Suprapubic skin (tissue), 4 donors: ENCODE measurements around the gene SPDYC. TPM values are rescaled to one million over a fixed set of nuclear protein-coding genes. Genes with fewer than 3 reads are reported as not detected.

Source experiments
- DNase-seq, 2 donors: peaks; one replicate each; pipeline ENCODE4 v3.0.0-alpha.2; 2019; ENCODE audit warnings: low spot score in 2 of 2
- H3K27ac ChIP-seq: fragments of 200-600 bp; sonication (generic); one replicate; pipeline ENCODE4 v1.5.1; 2019
- H3K27me3 ChIP-seq: fragments of 200-600 bp; sonication (generic); one replicate; pipeline ENCODE4 v1.5.1; 2019
- H3K36me3 ChIP-seq: fragments of 200-600 bp; sonication (generic); one replicate; pipeline ENCODE4 v1.5.1; 2019
- H3K4me1 ChIP-seq: fragments of 200-600 bp; sonication (generic); one replicate; pipeline ENCODE4 v1.5.1; 2019
- H3K4me3 ChIP-seq: fragments of 200-600 bp; sonication (generic); one replicate; pipeline ENCODE4 v1.5.1; 2019; ENCODE audit warnings: mild to moderate bottlenecking
- H3K9me3 ChIP-seq: fragments of 200-600 bp; sonication (generic); one replicate; pipeline ENCODE4 v1.5.1; 2019
- CTCF ChIP-seq, 2 donors: fragments of 200-600 bp in 1 of 2; fragments of 450-650 bp in 1 of 2; sonication (generic) in 1 of 2; IDR thresholded peaks; one replicate each; pipeline ENCODE4 v1.5.1; 2016 to 2019; ENCODE audit warnings: antibody characterized with exemption in 2 of 2, mild to moderate bottlenecking in 1 of 2, moderate library complexity in 1 of 2
- EP300 ChIP-seq: sonication (generic); formaldehyde crosslinking; IDR thresholded peaks from one replicate; pipeline ENCODE4 v1.6.1; 2017; ENCODE audit warnings: antibody characterized with exemption
- POLR2A ChIP-seq, 2 donors: fragments of 450-650 bp; IDR thresholded peaks; one replicate each; pipeline ENCODE4 v1.6.1; 2017; ENCODE audit warnings: antibody characterized with exemption in 2 of 2, mild to moderate bottlenecking in 2 of 2, moderate library complexity in 2 of 2
- POLR2AphosphoS5 ChIP-seq, 3 donors: sonication (generic); formaldehyde crosslinking; IDR thresholded peaks; one replicate each; pipeline ENCODE4 v1.6.1; 2017; ENCODE audit warnings: antibody characterized with exemption in 3 of 3
- WGBS: methylation state at CpG from one replicate; pipeline ENCODE4 v1.1.5; 2018; 5-methylcytosine and 5-hydroxymethylcytosine counted together
- total RNA-seq, 4 donors: library from RNA; depleted of rRNA; stranded (reverse); fragments of >200 nt; gene quantifications; one replicate each; pipeline ENCODE4 v1.1.0, GENCODE V29; 2016

SPDYC gene
- total RNA-seq, 4 donors from 2014 or later: not detected

GRCh38 chr11:65150509-65151299 is 19.3 kb upstream of the SPDYC start:
- peak; percentile 85 to 86 for DNase-seq
- H3K27ac ChIP-seq: no peak overlapping the region
- H3K4me3 ChIP-seq: no peak overlapping the region
- H3K9me3 ChIP-seq: no peaks in the 10 kb centered on the region
- no peaks in the 10 kb centered on the region for H3K27me3 ChIP-seq
- TF ChIP-seq CTCF (IDR thresholded peaks at IDR 0.05) (no peak), EP300 (no peak)
- H3K36me3 ChIP-seq: no peaks in the 10 kb centered on the region
- peaks cover 10% of the 10 kb centered on the region for H3K4me1 ChIP-seq
- 31% methylated on average over 9 of the region's 12 CpGs for WGBS

- H3K36me3 ChIP-seq: no peaks in the 10 kb centered on the region
- 72% methylated on average over 3 of the region's 3 CpGs for WGBS
- peaks cover 10% of the 10 kb centered on the region for H3K4me1 ChIP-seq
- DNase-seq: peak in 1 of 2 donors; percentile 28
- no peaks in the 10 kb centered on the region for H3K9me3 ChIP-seq
- H3K27me3 ChIP-seq: no peaks in the 10 kb centered on the region
- H3K27ac ChIP-seq: no peak overlapping the region
- no peak for TF ChIP-seq POLR2A (IDR thresholded peaks at IDR 0.05)
- no peak for TF ChIP-seq POLR2AphosphoS5 (IDR thresholded peaks at IDR 0.05)
- no peak for TF ChIP-seq EP300
- no peak for TF ChIP-seq CTCF (IDR thresholded peaks at IDR 0.05)
- H3K4me3 ChIP-seq: no peak overlapping the region
Measured at GRCh38 chr11:65151331-65151899, 18.6 kb upstream of the SPDYC start.

GRCh38 chr11:65152122-65152521 is 17.9 kb upstream of the SPDYC start:
- whole genome bisulfite sequencing: 78% methylated on average over 2 of the region's 2 CpGs
- no peak overlapping the region for H3K27ac ChIP-seq

GRCh38 chr11:65156256-65156655 is 13.8 kb upstream of the SPDYC start:
- no peak overlapping the region for H3K4me3 ChIP-seq
- H3K9me3 ChIP-seq: no peaks in the 10 kb centered on the region
- H3K27ac ChIP-seq: no peak overlapping the region
- WGBS: 96% methylated on average over 3 of the region's 3 CpGs
- no peaks in the 10 kb centered on the region for H3K36me3 ChIP-seq
- H3K27me3 ChIP-seq: no peaks in the 10 kb centered on the region
- DNase-seq: peak in 1 of 2 donors; percentile 10
- TF ChIP-seq POLR2A (IDR thresholded peaks at IDR 0.05) (no peak), CTCF (IDR thresholded peaks at IDR 0.05) (no peak), POLR2AphosphoS5 (IDR thresholded peaks at IDR 0.05) (no peak), EP300 (no peak)
- no peaks in the 10 kb centered on the region for H3K4me1 ChIP-seq

More at GRCh38 chr11:65152122-65152521, 17.9 kb upstream of the SPDYC start:
- no peak for TF ChIP-seq CTCF (IDR thresholded peaks at IDR 0.05)
- no peak for TF ChIP-seq POLR2AphosphoS5 (IDR thresholded peaks at IDR 0.05)
- no peak for TF ChIP-seq POLR2A (IDR thresholded peaks at IDR 0.05)
- TF ChIP-seq EP300: no peak
- no peaks in the 10 kb centered on the region for H3K36me3 ChIP-seq
- no peak overlapping the region for H3K4me3 ChIP-seq
- H3K9me3 ChIP-seq: no peaks in the 10 kb centered on the region
- no peak for DNase-seq
- H3K27me3 ChIP-seq: no peaks in the 10 kb centered on the region
- H3K4me1 ChIP-seq: peaks cover 10% of the 10 kb centered on the region

GRCh38 chr11:65156926-65157325 is 13.1 kb upstream of the SPDYC start:
- Histone ChIP-seq H3K27ac (no peak overlapping the region), H3K4me1 (no peaks in the 10 kb centered on the region), H3K27me3 (no peaks in the 10 kb centered on the region), H3K9me3 (no peaks in the 10 kb centered on the region), H3K36me3 (no peaks in the 10 kb centered on the region), H3K4me3 (no peak overlapping the region)
- WGBS: 86% methylated on average over 3 of the region's 3 CpGs
- DNase-seq: peak in 1 of 2 donors; percentile 27
- no peak for TF ChIP-seq CTCF (IDR thresholded peaks at IDR 0.05)
- no peak for TF ChIP-seq EP300
- no peak for TF ChIP-seq POLR2AphosphoS5 (IDR thresholded peaks at IDR 0.05)
- TF ChIP-seq POLR2A (IDR thresholded peaks at IDR 0.05): no peak
